GM19372 (cell line): ENCODE measurements around the gene RNF141.

Source experiments
- ATAC-seq: cut with Tn5 transposase; IDR thresholded peaks from one replicate; pipeline ENCODE4 v1.9.1; 2021; ENCODE audit warnings: mild to moderate bottlenecking, low read depth, moderate library complexity; ENCODE audit not compliant: unreplicated experiment

Gene RNF141

DNA sequence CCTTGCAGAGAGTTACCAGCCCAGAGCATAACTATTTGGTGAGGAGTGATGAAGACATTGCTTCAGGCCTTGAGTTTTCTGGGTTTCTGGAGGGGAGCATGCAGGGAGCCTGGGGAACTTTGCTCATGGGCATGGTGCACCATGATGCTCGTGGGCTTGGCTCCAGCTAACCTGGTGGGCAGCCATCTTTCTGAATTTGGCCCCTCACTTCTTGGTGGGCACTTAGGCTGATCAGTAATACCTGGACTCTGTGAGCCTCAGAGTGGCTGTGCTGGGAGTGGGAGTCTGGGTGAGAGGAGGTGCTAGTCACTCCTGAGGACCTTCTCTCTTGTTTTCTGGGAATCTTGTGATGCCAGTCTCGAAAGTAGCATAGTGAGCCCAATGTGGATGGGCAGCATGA, 55.3 kb downstream of the RNF141 start:
- ATAC-seq, result no peak

DNA sequence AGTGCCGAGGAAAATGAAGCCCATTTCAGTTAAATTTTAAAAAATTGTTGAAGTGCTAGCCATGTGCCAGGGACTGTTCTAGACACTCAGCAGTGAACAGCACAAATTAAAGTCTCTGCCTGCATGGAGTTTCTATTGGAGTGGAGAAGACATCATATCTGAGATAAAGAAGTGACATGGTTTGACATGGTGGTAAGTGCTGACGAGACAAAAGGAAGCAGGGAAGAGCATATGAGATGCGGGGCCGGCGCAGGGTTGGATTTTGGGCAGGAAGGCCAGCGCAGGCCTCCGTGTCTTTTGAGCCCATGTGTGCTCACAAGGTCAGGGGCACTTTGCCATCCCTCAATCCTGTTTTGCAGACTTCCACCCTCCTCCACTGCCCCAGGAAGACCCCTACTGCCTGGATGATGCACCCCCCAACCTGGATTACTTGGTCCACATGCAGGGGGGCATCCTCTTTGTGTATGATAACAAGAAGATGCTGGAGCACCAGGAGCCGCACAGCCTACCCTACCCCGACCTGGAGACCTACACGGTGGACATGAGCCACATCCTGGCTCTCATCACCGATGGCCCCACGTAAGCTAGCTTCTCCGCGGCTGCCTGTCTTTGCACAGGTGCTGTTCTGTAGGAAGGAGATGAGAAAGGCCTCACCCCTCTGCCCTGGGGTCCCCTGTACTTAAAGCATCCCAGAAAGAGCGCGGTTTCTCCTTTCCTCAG, 56.4 kb downstream of the RNF141 start:
- ATAC-seq, result no peak

- no peak for ATAC-seq
Observed at GRCh38 chr11:10483584-10483983, 57.4 kb downstream of the RNF141 start.

DNA sequence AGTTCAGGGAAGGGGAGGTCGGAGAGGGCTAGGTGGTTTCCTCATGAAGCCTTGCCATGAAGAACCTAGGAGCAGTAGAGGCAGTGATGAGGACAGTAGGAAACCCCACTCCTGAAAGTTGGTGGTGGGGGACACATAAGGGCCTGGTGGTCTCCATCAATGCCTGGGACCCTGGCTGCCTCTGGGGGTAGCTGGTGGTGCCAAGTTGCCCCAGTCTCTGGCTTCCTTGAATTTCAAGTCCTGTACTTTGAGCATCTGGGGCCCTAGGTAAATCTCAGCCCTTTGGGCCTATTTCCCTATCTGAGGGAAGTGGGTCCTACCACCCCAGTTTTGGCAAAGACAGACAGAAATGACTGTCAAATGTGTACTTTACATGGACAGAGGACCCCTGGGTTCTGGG, 57.8 kb downstream of the RNF141 start:
- ATAC-seq, result no peak

GRCh38 chr11:10481560-10482349, 59.2 kb downstream of the RNF141 start:
- no peak for ATAC-seq

- ATAC-seq, result no peak
Observed at GRCh38 chr11:10480760-10481159, 60.2 kb downstream of the RNF141 start.

DNA sequence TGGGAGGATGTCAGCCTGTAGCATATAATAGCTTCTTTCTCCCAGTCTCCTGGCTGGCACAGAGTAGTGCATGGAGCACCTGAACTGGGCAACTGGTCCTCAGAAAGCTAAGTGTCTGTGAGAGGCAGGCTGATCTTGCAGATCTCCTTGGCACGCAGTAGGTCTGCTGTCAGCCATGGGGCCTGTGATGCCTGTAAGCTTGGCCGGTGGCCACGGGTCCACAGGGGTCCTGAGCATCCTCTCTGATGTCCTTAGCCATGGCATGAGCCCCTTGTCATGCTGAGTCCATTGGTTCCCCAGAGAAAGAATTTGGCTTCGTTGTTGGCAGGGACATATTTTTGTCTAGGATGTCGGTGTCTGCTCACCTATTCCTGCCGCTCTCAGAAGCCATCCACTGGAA, 61.0 kb downstream of the RNF141 start:
- ATAC-seq, result no peak

DNA sequence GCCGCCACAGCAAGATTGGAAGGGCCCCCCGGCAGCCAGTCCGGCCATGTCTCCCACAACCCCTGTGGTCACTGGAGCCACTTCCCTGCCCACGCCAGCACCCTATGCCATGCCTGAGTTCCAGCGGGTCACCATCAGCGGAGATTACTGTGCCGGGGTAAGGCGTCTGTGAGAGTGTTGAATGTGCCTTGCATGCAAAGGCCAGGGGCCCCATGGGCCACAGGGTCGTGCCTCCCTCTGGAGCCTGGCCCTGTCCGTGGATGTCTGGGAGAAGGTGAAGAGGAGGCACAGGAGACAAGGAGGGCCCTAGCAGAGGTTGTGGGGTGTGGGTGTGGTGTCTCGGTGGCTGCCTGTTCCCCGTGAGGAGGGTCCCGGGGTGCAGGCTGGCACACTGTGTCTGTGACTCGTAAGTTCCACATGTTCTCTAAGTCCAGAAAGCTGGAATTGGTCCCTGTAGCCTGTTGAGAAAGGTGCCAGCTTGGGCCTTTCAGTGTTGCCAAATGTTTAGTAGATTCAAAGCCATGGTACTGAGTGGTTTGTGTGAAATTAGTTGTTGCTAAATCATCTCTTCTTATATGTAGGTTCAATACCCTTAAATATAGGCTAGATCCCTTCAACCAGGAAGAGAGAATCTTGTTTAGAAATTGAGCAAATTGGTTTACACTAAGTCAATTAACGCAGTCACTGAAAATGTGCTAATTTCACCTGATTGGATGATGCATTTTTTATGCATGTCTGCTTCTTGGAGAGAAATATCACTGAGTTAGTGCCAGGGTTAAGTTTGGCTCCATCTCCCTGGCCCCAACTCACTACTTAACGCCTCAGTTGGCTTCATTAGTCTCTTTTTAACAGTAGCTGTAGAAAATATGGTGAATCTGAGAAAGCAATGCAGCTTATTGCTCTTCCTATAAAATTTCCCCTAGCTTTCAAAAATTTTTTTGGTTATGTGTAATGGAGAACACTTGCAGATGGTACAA, 62.1 kb downstream of the RNF141 start:
- no peak for ATAC-seq

- ATAC-seq, result no peak
Observed at GRCh38 chr11:10478066-10478465, 62.9 kb downstream of the RNF141 start.

DNA sequence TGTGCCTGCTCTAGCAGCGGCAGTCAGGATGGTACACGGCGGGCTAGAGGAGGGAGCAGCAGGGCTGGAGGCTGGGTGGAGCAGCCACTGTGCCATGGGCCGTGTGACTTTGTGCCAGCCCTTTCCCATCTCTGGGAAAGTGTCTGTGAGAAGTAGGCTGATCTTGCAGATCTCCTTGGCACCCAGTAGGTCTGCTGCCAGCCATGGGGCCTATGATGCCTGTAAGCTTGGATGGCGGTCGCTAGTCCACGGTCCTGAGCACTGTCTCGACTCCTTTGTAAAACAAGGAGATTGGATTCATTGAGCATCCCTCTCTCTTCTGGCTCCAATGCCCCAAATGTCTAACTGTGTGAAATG, 63.3 kb downstream of the RNF141 start:
- ATAC-seq, result no peak

DNA sequence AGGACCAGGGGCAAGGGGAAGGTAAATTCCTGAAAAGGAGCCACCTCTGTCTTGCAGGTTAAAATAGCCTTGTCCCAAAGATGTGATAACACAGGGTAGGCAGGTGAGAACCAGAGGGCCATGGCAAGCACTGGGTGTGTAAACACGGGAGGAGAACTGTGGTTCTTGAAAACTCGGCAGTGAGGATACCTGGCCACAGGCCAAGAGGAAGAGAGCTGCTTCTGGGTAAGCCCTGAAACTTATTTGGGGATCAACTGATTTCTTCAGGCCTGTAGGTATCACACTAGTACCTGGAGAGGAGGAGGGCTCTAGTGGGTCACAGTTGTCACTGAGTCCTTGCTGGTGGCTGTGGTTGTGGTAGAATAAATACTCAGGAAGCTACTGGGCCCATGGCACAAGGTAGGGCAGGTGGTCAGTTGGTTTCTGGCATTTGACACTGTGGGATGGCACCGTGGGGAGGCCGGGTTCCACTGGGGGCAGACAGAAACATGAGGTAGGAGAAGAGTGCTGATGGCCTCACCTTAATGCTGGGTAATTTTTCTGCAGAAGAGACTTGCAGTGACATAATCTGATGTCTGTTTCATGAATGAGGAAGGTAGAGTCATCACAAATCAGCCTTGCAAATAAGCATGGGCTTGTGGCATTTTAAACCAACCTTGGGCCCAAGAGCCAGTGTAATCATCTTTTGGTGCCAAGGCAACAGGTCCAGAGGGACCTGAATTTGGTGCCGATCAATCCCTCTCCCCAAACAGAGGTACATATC, 63.9 kb downstream of the RNF141 start:
- ATAC-seq, result no peak

GRCh38 chr11:10476342-10476741, 64.6 kb downstream of the RNF141 start:
- ATAC-seq, result no peak

DNA sequence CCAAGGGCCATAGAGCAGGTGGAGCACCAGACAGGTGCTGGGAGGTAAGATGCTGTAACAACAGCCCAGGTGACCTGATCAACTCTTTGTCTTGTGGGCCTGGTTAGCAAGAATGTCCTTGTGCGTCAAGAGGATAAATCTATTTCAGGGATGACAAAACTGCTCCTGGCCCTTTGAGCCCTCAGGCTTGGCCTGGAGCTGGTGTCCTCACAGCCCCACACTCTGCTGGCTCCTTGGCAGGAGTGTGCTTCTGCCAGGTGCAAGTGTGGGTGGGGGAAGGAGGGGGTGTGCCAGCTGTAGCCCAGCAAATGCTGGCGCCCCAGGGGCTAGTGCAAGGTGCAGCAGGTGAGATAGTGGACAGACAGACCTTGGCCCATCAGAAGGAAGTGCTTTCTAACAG, 66.4 kb downstream of the RNF141 start:
- no peak for ATAC-seq

DNA sequence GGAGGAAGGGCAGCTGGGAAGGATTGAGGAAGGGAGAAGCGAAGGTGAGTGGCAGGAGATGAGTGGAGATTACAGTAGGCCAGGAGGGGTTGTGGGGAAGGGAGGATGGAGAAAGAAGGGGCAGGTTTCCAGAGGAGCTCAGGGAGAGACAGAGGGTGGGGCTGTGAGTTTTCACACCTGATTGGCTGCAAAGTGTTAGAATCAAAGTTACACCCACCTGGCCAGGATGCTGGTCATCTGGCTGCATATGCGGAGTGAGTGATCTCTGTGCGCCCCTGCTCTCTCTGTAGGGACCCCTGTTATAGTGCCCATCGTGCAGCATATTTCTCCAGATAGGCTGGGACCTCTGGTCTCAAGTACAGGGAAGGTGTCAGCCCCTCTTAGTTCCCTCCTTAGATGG, 67.6 kb downstream of the RNF141 start:
- ATAC-seq, result no peak

- ATAC-seq, result no peak
Observed at GRCh38 chr11:10462746-10463300, 78.2 kb downstream of the RNF141 start.
